ENCODE results near the gene DTX3.
"Not testable (repeated sequence)": the region's sequence is repeated elsewhere in the genome, so short reads cannot be mapped to it uniquely, and the experiment has no call there.

Gene DTX3

DNA sequence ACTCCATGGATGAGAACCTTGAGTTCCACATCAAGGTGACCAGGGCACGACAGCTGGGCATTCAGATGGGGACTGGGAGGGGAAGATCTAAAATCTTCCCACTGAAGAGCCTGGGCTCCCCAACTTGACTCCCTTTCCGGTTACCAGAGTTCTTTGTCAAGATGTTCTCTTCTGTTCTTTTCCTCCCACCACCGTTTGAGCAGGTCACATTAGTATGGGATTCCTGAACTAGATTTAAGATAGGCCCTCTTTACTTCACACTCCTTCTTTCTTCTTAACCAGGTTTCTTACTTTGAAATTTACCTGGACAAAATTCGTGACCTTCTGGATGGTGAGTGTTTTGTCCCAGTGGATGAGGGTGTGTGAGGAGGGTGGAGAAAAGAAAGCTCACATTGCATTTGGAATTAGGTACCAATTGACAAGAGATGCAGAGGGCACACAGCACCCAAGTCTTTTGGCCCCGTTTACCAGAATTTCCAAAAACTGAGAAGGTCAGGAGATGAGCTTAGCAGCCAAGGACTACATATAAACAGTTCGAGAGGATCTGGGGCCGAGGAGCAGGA, 40.4 kb upstream of the DTX3 start:
- H3K36me3 ChIP-seq (replicated peaks): no peaks in the 10 kb centered on the region
- H3K27ac ChIP-seq: no peak overlapping the region
- in situ Hi-C loops (cut with HindIII; ENCODE audit: low pct_ligation_motif_present, low sequenced_read_pairs): no loop called here
- DNase-seq: no peak
- no peak overlapping the region for H3K4me3 ChIP-seq (ENCODE audit: low read depth, low read length)
- no peaks in the 10 kb centered on the region for H3K27me3 ChIP-seq (replicated peaks)
- no peak for TF ChIP-seq CTCF (IDR thresholded peaks at IDR 0.05; ENCODE audit: low read depth, low read length, missing control alignments)

DNA sequence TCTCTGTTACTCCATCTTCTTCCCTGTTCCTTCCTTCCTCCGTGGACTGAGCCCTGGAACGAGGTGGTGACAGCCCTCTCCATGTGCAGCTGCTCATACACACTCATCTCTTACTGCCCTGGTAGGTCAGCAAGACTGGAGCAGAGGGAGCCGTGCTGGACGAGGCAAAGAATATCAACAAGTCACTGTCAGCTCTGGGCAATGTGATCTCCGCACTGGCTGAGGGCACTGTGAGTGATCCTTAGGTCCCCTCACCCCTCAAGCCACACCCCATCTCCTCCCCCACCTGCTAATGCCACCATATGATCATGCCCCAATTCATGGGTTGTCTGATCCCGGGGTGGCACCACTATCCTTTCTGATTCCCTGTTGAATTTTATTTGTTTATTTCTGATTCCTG, 35.8 kb upstream of the DTX3 start:
- H3K27me3 ChIP-seq (replicated peaks): no peaks in the 10 kb centered on the region
- in situ Hi-C loops (cut with HindIII; ENCODE audit: low pct_ligation_motif_present, low sequenced_read_pairs): no loop called here
- H3K36me3 ChIP-seq (replicated peaks): no peaks in the 10 kb centered on the region
- no peak for DNase-seq
- no peak for TF ChIP-seq CTCF (IDR thresholded peaks at IDR 0.05; ENCODE audit: low read depth, low read length, missing control alignments)
- H3K4me3 ChIP-seq (ENCODE audit: low read depth, low read length): no peak overlapping the region
- H3K27ac ChIP-seq: no peak overlapping the region

DNA sequence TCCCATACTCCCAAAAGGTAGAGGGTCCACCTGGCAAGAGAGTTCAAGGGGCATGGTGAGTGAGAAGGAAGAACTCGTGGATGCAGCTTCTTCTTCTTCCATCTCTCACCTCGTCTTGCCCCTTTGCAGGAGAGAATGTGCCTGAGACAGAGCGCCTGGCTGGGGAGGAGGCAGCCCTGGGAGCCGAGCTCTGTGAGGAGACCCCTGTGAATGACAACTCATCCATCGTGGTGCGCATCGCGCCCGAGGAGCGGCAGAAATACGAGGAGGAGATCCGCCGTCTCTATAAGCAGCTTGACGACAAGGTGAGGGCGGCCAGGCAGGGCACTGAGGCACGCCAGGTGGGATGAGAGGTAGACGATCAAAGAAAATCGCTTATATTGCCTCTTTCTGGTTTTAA, 34.8 kb upstream of the DTX3 start:
- Histone ChIP-seq H3K27me3 (replicated peaks) (no peaks in the 10 kb centered on the region), H3K27ac (no peak overlapping the region), H3K4me3 (ENCODE audit: low read depth, low read length) (no peak overlapping the region), H3K36me3 (replicated peaks) (no peaks in the 10 kb centered on the region)
- no peak for DNase-seq
- no peak for TF ChIP-seq CTCF (IDR thresholded peaks at IDR 0.05; ENCODE audit: low read depth, low read length, missing control alignments)
- in situ Hi-C loops (cut with HindIII; ENCODE audit: low pct_ligation_motif_present, low sequenced_read_pairs): no loop called here

DNA sequence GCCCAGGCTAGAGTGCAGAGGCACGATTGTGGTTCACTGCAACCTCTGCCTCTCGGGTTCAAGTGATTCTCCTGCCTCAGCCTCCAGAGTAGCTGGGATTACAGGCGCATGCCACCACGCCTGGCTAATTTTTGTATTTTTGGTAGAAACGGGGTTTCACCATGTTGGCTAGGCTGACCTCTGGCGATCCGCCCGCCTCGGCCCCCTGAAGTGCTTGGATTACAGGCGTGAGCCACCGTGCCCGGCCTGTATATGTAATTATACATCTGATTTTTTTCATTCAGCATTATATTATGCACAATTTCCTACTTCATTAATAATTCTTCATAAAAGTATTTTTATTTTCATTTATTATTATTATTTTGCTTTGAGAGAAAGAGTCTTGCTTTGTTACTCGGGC, 34.2 kb upstream of the DTX3 start:
- H3K27ac ChIP-seq; H3K4me3 ChIP-seq (ENCODE audit: low read depth, low read length); DNase-seq; H3K27me3 ChIP-seq (replicated peaks); H3K36me3 ChIP-seq (replicated peaks); in situ Hi-C loops (cut with HindIII; ENCODE audit: low pct_ligation_motif_present, low sequenced_read_pairs): not testable (repeated sequence)

DNA sequence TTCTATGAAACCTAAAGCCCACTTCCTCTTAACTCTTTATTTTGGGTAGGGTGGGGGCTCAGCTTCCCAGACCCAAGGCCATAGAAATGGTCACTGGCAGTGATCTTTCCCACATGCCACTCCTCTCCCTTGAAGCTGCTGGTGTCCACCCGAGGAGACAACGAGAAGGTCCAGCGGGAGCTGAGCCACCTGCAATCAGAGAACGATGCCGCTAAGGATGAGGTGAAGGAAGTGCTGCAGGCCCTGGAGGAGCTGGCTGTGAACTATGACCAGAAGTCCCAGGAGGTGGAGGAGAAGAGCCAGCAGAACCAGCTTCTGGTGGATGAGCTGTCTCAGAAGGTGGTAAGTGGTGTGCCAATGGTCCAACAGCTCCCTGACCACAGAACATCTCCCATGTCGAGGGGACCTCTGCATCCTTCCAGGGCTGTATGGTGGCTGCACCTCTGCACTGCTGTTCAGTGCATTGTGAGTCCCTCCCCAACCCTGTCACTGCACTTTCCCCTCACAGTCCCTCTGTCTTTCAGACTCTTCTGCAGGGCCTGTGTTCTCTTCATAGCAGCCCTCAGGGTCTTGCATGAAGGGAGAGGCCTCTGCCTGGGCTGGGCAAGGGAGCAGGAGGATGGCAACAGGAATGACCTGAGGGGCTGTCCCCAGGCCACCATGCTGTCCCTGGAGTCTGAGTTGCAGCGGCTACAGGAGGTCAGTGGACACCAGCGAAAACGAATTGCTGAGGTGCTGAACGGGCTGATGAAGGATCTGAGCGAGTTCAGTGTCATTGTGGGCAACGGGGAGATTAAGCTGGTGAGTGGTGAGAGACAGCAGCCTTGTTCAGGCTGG, 32.5 kb upstream of the DTX3 start:
- in situ Hi-C loops (cut with HindIII; ENCODE audit: low pct_ligation_motif_present, low sequenced_read_pairs): no loop called here
- no peak for DNase-seq
- Histone ChIP-seq H3K27ac (no peak overlapping the region), H3K36me3 (replicated peaks) (no peaks in the 10 kb centered on the region), H3K27me3 (replicated peaks) (no peaks in the 10 kb centered on the region), H3K4me3 (ENCODE audit: low read depth, low read length) (no peak overlapping the region)
- TF ChIP-seq CTCF (IDR thresholded peaks at IDR 0.05; ENCODE audit: low read depth, low read length, missing control alignments): no peak

DNA sequence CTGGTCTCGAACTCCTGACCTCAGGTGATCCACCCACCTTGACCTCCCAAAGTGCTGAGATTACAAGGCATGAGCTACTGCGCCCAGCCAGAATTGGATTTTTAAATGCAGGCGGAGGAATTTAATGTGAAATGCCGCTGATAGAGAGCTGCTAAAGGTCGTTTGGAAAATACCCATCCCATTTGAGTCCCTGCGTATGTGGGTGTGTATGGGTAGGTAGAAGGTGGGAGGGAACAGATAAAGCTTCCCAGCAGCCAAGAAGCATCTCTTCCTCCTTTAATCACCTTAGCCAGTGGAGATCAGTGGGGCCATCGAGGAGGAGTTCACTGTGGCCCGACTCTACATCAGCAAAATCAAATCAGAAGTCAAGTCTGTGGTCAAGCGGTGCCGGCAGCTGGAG, 29.8 kb upstream of the DTX3 start:
- H3K36me3 ChIP-seq (replicated peaks): no peaks in the 10 kb centered on the region
- in situ Hi-C loops (cut with HindIII; ENCODE audit: low pct_ligation_motif_present, low sequenced_read_pairs): no loop called here
- H3K4me3 ChIP-seq (ENCODE audit: low read depth, low read length): no peak overlapping the region
- H3K27me3 ChIP-seq (replicated peaks): no peaks in the 10 kb centered on the region
- no peak overlapping the region for H3K27ac ChIP-seq
- no peak for TF ChIP-seq CTCF (IDR thresholded peaks at IDR 0.05; ENCODE audit: low read depth, low read length, missing control alignments)
- DNase-seq: no peak

All from brain microvascular endothelial cell (primary cell).